CD4-positive, CD25-positive, alpha-beta regulatory T cell (primary cell): Measurements from ENCODE around the gene NFYC. TPM values are rescaled to one million over a fixed set of nuclear protein-coding genes. Genes with fewer than 3 reads are reported as not detected.
A peak's percentile ranks its signal among the peaks of the same experiment; 100 is the strongest.

Source experiments
- ATAC-seq, 2 donors: fragments of 150-1000 bp; cut with Tn5 transposase; one replicate each; pipeline ENCODE4 v1.10.0; 2021; ENCODE audit warnings: low read depth in 2 of 2, moderate number of reproducible peaks in 2 of 2, moderate library complexity in 1 of 2
- DNase-seq, 3 donors: peaks; one replicate each; pipeline versions ENCODE4 v3.0.0 to v3.0.0-alpha.2; 2012 to 2022; ENCODE audit warnings: mixed read lengths in 1 of 3
- H3K27ac ChIP-seq: one replicate; pipeline ENCODE4 v1.7.0; 2013; ENCODE audit warnings: mild to moderate bottlenecking, low read length; ENCODE audit not compliant: insufficient read depth, poor library complexity, severe bottlenecking
- H3K27me3 ChIP-seq: one replicate; pipeline ENCODE4 v1.7.0; 2013; ENCODE audit warnings: low read length; ENCODE audit not compliant: control insufficient read depth, insufficient read depth
- H3K36me3 ChIP-seq: one replicate; pipeline ENCODE4 v1.7.0; 2013; ENCODE audit warnings: mild to moderate bottlenecking, low read length, moderate library complexity; ENCODE audit not compliant: control insufficient read depth, insufficient read depth
- H3K4me1 ChIP-seq: 2 replicates; pipeline ENCODE4 v1.7.0; 2013; ENCODE audit warnings: mild to moderate bottlenecking, low read length; ENCODE audit not compliant: insufficient read depth, control insufficient read depth, poor library complexity, severe bottlenecking
- H3K4me3 ChIP-seq: one replicate; pipeline ENCODE4 v1.7.0; 2013; ENCODE audit warnings: low read depth, mild to moderate bottlenecking, low read length, moderate library complexity
- H3K9me3 ChIP-seq, 2 experiments: 1 replicate in 1 of 2; 2 replicates in 1 of 2; pipeline ENCODE4 v1.7.0; 2013; ENCODE audit warnings: low read length in 2 of 2, mild to moderate bottlenecking in 1 of 2, moderate library complexity in 1 of 2; ENCODE audit not compliant: control insufficient read depth in 2 of 2
- H3K27ac Mint-ChIP-seq, 3 donors: one replicate each; pipeline ENCODE4 v1.8.0; 2020 to 2022; ENCODE audit warnings: mild to moderate bottlenecking in 3 of 3, mixed read lengths in 3 of 3, moderate library complexity in 2 of 3
- H3K27me3 Mint-ChIP-seq: one replicate; pipeline ENCODE4 v1.8.0; 2022; ENCODE audit warnings: mild to moderate bottlenecking, mixed read lengths
- H3K36me3 Mint-ChIP-seq: one replicate; pipeline ENCODE4 v1.8.0; 2020; ENCODE audit warnings: mixed read lengths
- H3K4me1 Mint-ChIP-seq, 4 donors: one replicate each; pipeline ENCODE4 v1.8.0; 2020 to 2022; ENCODE audit warnings: mixed read lengths in 4 of 4, mild to moderate bottlenecking in 1 of 4
- H3K4me3 Mint-ChIP-seq, 4 donors: one replicate each; pipeline ENCODE4 v1.8.0; 2020 to 2022; ENCODE audit warnings: mild to moderate bottlenecking in 4 of 4, mixed read lengths in 4 of 4, moderate library complexity in 3 of 4
- H3K9me3 Mint-ChIP-seq, 7 donors: one replicate each; pipeline ENCODE4 v1.8.0; 2020 to 2022; ENCODE audit warnings: mixed read lengths in 7 of 7, mild to moderate bottlenecking in 3 of 7, moderate library complexity in 2 of 7
- polyA plus RNA-seq, 4 donors: library from polyadenylated mRNA; unstranded; fragments of 300-500 nt; fragmentation: Illumina TruSeq; gene quantifications; one replicate each; pipeline ENCODE4 v1.2.3, GENCODE V29; 2021
- total RNA-seq: library from RNA; stranded (reverse); gene quantifications from one replicate; pipeline ENCODE4 v1.2.3, GENCODE V29; 2022

Gene NFYC
- total and polyA plus RNA-seq, 5 donors from 2014 or later = 51.2 to 61.1 (median 57.1) TPM

DNA sequence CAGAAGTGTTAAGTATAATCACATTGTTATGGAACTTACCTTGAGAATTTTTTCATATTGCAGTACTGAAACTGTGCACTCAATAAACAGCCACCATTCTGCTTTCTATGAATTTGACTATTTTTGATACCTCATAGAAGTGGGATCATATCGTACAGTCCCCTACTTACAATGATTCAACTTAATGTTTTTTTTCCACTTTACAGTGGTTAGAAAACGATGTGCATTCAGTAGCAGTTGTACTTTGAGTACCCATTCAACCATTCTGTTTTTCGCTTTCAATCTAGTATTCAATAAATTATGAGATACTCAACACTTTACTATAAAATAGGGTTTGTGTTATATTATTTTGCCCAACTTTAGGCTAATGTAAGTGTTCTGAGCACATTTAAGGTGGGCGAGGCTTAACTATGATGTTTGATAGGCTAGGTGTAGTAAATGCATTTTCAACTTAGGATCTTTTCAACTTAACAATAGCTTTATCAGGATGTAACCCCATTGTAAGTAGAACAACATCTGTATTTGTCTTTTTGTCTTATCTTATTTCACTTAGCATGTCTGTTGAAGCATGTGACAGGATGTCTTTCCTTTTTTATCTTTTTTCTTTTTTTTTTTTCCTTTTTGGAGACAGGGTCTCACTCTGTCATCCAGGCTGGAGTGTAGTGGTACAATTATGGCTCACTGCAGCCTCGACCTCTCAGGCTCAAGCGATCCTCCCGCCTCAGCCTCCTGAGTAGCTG, 49.7 kb downstream of the NFYC start:
- Histone ChIP-seq H3K9me3 (no peaks in the 10 kb centered on the region), H3K27me3 (no peaks in the 10 kb centered on the region), H3K27ac (no peak overlapping the region), H3K4me1 (peaks cover 11% of the 10 kb centered on the region), H3K36me3 (peaks cover 47% of the 10 kb centered on the region), H3K4me3 (no peak overlapping the region)
- Mint-ChIP-seq H3K4me1 (peaks cover 31 to 62% (median 55%) of the 10 kb centered on the region in 4 donors), H3K9me3 (no peaks in the 10 kb centered on the region), H3K27me3 (no peaks in the 10 kb centered on the region), H3K4me3 (peak overlapping the region in 1 of 4 donors; percentile 44), H3K36me3 (peaks cover 43% of the 10 kb centered on the region), H3K27ac (peak overlapping the region; percentile 6 to 40 (median 40))
- no peak for DNase-seq
- no peak for ATAC-seq

DNA sequence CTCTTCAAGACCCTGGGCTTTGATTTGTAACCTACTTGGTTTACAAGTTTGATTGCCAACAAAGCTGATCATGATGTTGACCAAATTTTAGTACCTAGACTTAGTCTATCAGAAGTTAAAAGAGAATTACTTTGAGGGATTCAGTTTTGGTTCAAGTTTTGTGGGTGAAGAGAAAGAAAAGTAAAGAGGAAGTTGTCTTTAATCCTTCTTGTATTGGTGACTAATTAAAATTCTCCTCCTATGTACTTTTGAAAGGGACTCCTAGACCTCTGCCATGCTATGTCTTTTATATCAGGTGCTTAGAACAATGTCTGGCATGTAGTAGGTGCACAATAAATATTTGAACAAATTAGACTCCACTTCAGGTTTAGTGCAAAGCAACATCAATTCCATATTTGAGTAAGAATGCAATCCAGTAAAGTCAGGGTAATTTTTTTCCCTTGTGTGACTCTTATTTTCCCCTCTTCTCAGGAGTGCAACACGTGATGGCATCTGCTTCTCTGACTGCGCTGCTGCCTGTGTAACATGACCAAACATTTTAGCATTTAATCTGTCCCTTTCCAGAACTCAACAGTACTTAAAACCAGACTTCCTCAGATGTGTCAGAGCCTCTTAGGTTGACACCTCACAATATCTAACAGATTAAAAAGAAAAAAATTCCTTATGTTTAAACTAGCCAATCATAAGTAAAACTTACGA, 51.0 kb downstream of the NFYC start:
- Mint-ChIP-seq H3K4me3 (peak overlapping the region in 1 of 4 donors; percentile 34), H3K36me3 (peaks cover 56% of the 10 kb centered on the region), H3K4me1 (peaks cover 35 to 64% (median 58%) of the 10 kb centered on the region in 4 donors), H3K27me3 (no peaks in the 10 kb centered on the region), H3K9me3 (no peaks in the 10 kb centered on the region), H3K27ac (peak overlapping the region; percentile 21 to 58 (median 31))
- no peak overlapping the region for H3K4me3 ChIP-seq
- no peak overlapping the region for H3K27ac ChIP-seq
- peaks cover 55% of the 10 kb centered on the region for H3K36me3 ChIP-seq
- no peaks in the 10 kb centered on the region for H3K27me3 ChIP-seq
- peaks cover 11% of the 10 kb centered on the region for H3K4me1 ChIP-seq
- no peak for DNase-seq
- no peaks in the 10 kb centered on the region for H3K9me3 ChIP-seq
- ATAC-seq = no peak

- peaks cover 62% of the 10 kb centered on the region for H3K36me3 ChIP-seq
- no peak overlapping the region for H3K27ac ChIP-seq
- no peaks in the 10 kb centered on the region for H3K27me3 Mint-ChIP-seq
- H3K4me3 ChIP-seq = no peak overlapping the region
- no peak overlapping the region for H3K4me3 Mint-ChIP-seq
- peaks cover 34 to 62% (median 56%) of the 10 kb centered on the region in 4 donors for H3K4me1 Mint-ChIP-seq
- peaks cover 11% of the 10 kb centered on the region for H3K4me1 ChIP-seq
- H3K9me3 ChIP-seq = no peaks in the 10 kb centered on the region
- no peaks in the 10 kb centered on the region for H3K27me3 ChIP-seq
- DNase-seq (no peak), ATAC-seq (no peak)
- H3K27ac Mint-ChIP-seq = peak overlapping the region in 1 of 3 donors; percentile 57
- no peaks in the 10 kb centered on the region for H3K9me3 Mint-ChIP-seq
- peaks cover 60% of the 10 kb centered on the region for H3K36me3 Mint-ChIP-seq
These were observed 51.9 kb downstream of the NFYC start for GRCh38 chr1:40743452-40743851.

GRCh38 chr1:40743860-40744259, 52.4 kb downstream of the NFYC start:
- Histone ChIP-seq H3K36me3 (peaks cover 63% of the 10 kb centered on the region), H3K4me3 (no peak overlapping the region), H3K4me1 (peaks cover 11% of the 10 kb centered on the region), H3K9me3 (no peaks in the 10 kb centered on the region), H3K27me3 (no peaks in the 10 kb centered on the region), H3K27ac (no peak overlapping the region)
- DNase-seq = no peak
- H3K27me3 Mint-ChIP-seq = no peaks in the 10 kb centered on the region
- H3K4me1 Mint-ChIP-seq = peaks cover 30 to 62% (median 54%) of the 10 kb centered on the region in 4 donors
- peaks cover 60% of the 10 kb centered on the region for H3K36me3 Mint-ChIP-seq
- peak overlapping the region in 1 of 3 donors; percentile 85 for H3K27ac Mint-ChIP-seq
- H3K9me3 Mint-ChIP-seq = no peaks in the 10 kb centered on the region
- no peak overlapping the region for H3K4me3 Mint-ChIP-seq
- ATAC-seq = no peak

DNA sequence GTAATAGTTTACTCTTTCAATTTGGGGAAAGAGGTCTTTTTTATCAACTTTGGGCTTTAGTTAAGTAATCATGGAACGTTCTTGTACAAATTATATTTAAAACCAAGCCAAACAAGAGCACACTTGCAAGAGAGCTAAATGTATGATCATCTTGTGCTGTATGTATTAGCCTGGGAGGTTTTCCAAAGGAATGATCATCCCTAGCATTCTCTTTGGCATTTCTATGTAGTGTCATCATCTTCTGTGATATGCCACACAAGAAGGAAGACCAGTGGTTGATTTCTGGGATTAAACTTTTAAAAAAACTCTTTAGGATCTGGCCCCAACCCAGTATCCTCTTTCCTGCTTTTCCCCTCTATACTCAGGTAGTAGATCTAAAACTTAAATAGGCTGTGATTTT, 53.7 kb downstream of the NFYC start:
- H3K4me1 Mint-ChIP-seq = peaks cover 21 to 54% (median 48%) of the 10 kb centered on the region in 4 donors
- no peak overlapping the region for H3K4me3 Mint-ChIP-seq
- H3K27me3 ChIP-seq = no peaks in the 10 kb centered on the region
- H3K9me3 ChIP-seq = no peaks in the 10 kb centered on the region
- H3K4me3 ChIP-seq = no peak overlapping the region
- H3K27ac Mint-ChIP-seq = peak overlapping the region in 1 of 3 donors; percentile 85
- H3K36me3 ChIP-seq = peaks cover 63% of the 10 kb centered on the region
- H3K9me3 Mint-ChIP-seq = no peaks in the 10 kb centered on the region
- DNase-seq = no peak
- H3K27me3 Mint-ChIP-seq = no peaks in the 10 kb centered on the region
- no peak for ATAC-seq
- H3K27ac ChIP-seq = no peak overlapping the region
- H3K4me1 ChIP-seq = peaks cover 11% of the 10 kb centered on the region
- peaks cover 57% of the 10 kb centered on the region for H3K36me3 Mint-ChIP-seq

DNA sequence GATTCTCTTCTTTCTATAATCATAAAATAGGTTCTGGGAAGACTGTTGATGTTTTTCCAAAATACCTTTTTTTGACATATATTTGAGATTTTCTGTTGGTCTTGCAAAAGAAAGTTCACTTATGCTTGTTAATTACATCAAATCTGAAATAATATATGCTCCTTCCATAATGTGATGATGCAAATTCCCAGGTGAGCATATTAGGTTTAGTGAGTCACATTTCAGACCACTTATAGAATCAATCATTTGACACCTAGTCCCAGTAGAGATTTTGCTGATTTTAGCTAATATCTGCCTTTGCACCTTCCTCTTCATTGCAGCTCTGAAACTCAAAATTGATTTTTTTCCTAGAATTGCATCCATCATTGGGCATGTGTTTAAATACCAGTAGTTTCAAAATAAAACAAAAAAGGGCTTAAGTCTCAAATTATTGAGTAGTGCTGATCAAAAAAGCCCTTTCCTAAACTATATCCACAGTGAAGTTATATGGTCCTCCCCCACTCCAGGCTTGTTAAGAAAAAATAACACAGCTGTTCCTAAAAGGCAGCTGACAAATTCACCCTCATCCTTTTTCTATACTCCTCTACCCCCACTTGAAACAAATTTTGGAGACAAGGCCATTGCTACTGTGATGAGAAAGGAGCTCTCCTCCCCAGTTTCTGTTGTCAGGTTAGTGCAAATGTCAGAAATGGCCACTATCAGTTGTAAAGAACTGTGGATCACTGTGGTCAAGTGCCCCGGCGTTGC, 55.0 kb downstream of the NFYC start:
- Mint-ChIP-seq H3K27ac (peak overlapping the region in 1 of 3 donors; percentile 15), H3K4me1 (peaks cover 15 to 46% (median 39%) of the 10 kb centered on the region in 4 donors), H3K36me3 (peaks cover 55% of the 10 kb centered on the region), H3K27me3 (no peaks in the 10 kb centered on the region), H3K9me3 (no peaks in the 10 kb centered on the region), H3K4me3 (no peak overlapping the region)
- ATAC-seq = no peak
- peaks cover under 1% of the 10 kb centered on the region for H3K4me1 ChIP-seq
- H3K9me3 ChIP-seq = no peaks in the 10 kb centered on the region
- H3K4me3 ChIP-seq = no peak overlapping the region
- no peaks in the 10 kb centered on the region for H3K27me3 ChIP-seq
- peaks cover 64% of the 10 kb centered on the region for H3K36me3 ChIP-seq
- DNase-seq = no peak
- no peak overlapping the region for H3K27ac ChIP-seq

GRCh38 chr1:40748841-40749718, 57.6 kb downstream of the NFYC start:
- H3K4me1 ChIP-seq = no peaks in the 10 kb centered on the region
- DNase-seq = no peak

More at GRCh38 chr1:40748841-40749718, 57.6 kb downstream of the NFYC start:
- Mint-ChIP-seq H3K4me3 (no peak overlapping the region), H3K9me3 (no peaks in the 10 kb centered on the region), H3K27me3 (no peaks in the 10 kb centered on the region), H3K27ac (no peak overlapping the region), H3K4me1 (peaks cover 20 to 39% (median 33%) of the 10 kb centered on the region in 4 donors), H3K36me3 (peaks cover 49% of the 10 kb centered on the region)
- ATAC-seq = no peak
- H3K36me3 ChIP-seq = peaks cover 68% of the 10 kb centered on the region
- no peaks in the 10 kb centered on the region for H3K27me3 ChIP-seq
- no peak overlapping the region for H3K27ac ChIP-seq
- no peak overlapping the region for H3K4me3 ChIP-seq
- H3K9me3 ChIP-seq = no peaks in the 10 kb centered on the region
